Testis (tissue), 2 donors: Measurements from ENCODE around the gene EDN2.

Experiments
- CTCF ChIP-seq, 3 experiments: fragments of 450-650 bp in 2 of 3; fragments of 200-600 bp in 1 of 3; sonication (generic) in 1 of 3; IDR thresholded peaks; one replicate each; pipeline ENCODE4 v1.5.1; 2016 to 2019; ENCODE audit warnings: antibody characterized with exemption in 3 of 3, mild to moderate bottlenecking in 2 of 3, moderate library complexity in 1 of 3
- POLR2A ChIP-seq: fragments of 450-650 bp; IDR thresholded peaks from one replicate; pipeline ENCODE4 v1.6.1; 2017; ENCODE audit warnings: antibody characterized with exemption, mild to moderate bottlenecking, moderate library complexity

GRCh38 chr1:41528726-41529605 lies 44.5 kb upstream of the EDN2 start:
- TF ChIP-seq POLR2A (no peak), CTCF (IDR thresholded peaks at IDR 0.05) (no peak)
